NCI-H1930 (cell line): ENCODE data around the gene OCA2.

ENCODE experiments used
- DNase-seq, 2 experiments: peaks; one replicate each; lab custom pipeline; 2025; lab: John Stamatoyannopoulos, UW

OCA2 gene

GRCh38 chr15:28104326-28104725, 5.2 kb upstream of the OCA2 start:
- no peak for DNase-seq

- DNase-seq: no peak
Measured at GRCh38 chr15:28103831-28104230, 4.7 kb upstream of the OCA2 start.

GRCh38 chr15:28101983-28102441, 2.9 kb upstream of the OCA2 start:
- DNase-seq: no peak

GRCh38 chr15:28101201-28101600, 2.1 kb upstream of the OCA2 start:
- DNase-seq: no peak

GRCh38 chr15:28100516-28101195, 1.5 kb upstream of the OCA2 start:
- no peak for DNase-seq

- no peak for DNase-seq
Measured at GRCh38 chr15:28099555-28100140, 533 bp upstream of the OCA2 start.

- no peak for DNase-seq
Measured at GRCh38 chr15:28098360-28098765, 752 bp downstream of the OCA2 start.

GRCh38 chr15:28097656-28098359, 1.3 kb downstream of the OCA2 start:
- DNase-seq: no peak

GRCh38 chr15:28096670-28097431, 2.3 kb downstream of the OCA2 start:
- DNase-seq: no peak

GRCh38 chr15:28096411-28096669, 2.8 kb downstream of the OCA2 start:
- no peak for DNase-seq

GRCh38 chr15:28094732-28095521, 4.2 kb downstream of the OCA2 start:
- no peak for DNase-seq

- no peak for DNase-seq
Measured at GRCh38 chr15:28093752-28094535, 5.2 kb downstream of the OCA2 start.

- no peak for DNase-seq
Measured at GRCh38 chr15:28091313-28091712, 7.8 kb downstream of the OCA2 start.

- DNase-seq: no peak
Measured at GRCh38 chr15:28086175-28086703, 12.9 kb downstream of the OCA2 start.

- no peak for DNase-seq
Measured at GRCh38 chr15:28085489-28086174, 13.5 kb downstream of the OCA2 start.

GRCh38 chr15:28084547-28084946, 14.6 kb downstream of the OCA2 start:
- DNase-seq: no peak

GRCh38 chr15:28082891-28083684, 16.0 kb downstream of the OCA2 start:
- no peak for DNase-seq

GRCh38 chr15:28081594-28081993, 17.5 kb downstream of the OCA2 start:
- no peak for DNase-seq

- DNase-seq: no peak
Measured at GRCh38 chr15:28080386-28080785, 18.7 kb downstream of the OCA2 start.
